CD14-positive monocyte (primary cell): ENCODE results near the gene TINAG. TPM values are rescaled to one million over a fixed set of nuclear protein-coding genes. Genes with fewer than 3 reads are reported as not detected.

Experiments
- DNase-seq, 3 donors: peaks; one replicate each; pipeline ENCODE4 v3.0.0-alpha.2; 2011 to 2022
- H2AFZ ChIP-seq: 2 replicates; pipeline ENCODE4 v1.6.0; 2012; ENCODE audit warnings: mild to moderate bottlenecking, low read depth, low read length, inconsistent platforms; ENCODE audit not compliant: insufficient read depth, poor library complexity, severe bottlenecking
- H3K27ac ChIP-seq, 2 donors: 1 replicate in 1 of 2; 2 replicates in 1 of 2; pipeline ENCODE4 v1.5.1; 2012 to 2013; ENCODE audit warnings: low read length in 2 of 2, control low read depth in 1 of 2, inconsistent platforms in 1 of 2, low read depth in 1 of 2, mild to moderate bottlenecking in 1 of 2
- H3K27me3 ChIP-seq, 2 donors: one replicate each; pipeline versions ENCODE4 v1.6.0 to v1.6.1; 2011 to 2013; ENCODE audit warnings: low read length in 2 of 2; ENCODE audit not compliant: control insufficient read depth in 2 of 2, insufficient read depth in 2 of 2
- H3K36me3 ChIP-seq, 2 donors: replicated peaks in 1 of 2; 1 replicate in 1 of 2; 2 replicates in 1 of 2; pipeline versions ENCODE4 v1.5.1 to v1.6.1; 2012 to 2013; ENCODE audit warnings: low read length in 2 of 2, control low read depth in 1 of 2, inconsistent platforms in 1 of 2, mild to moderate bottlenecking in 1 of 2; ENCODE audit not compliant: insufficient read depth in 2 of 2, control insufficient read depth in 1 of 2
- H3K4me1 ChIP-seq, 2 donors: 1 replicate in 1 of 2; 2 replicates in 1 of 2; pipeline versions ENCODE4 v1.5.1 to v1.6.1; 2012 to 2013; ENCODE audit warnings: low read length in 2 of 2, control low read depth in 1 of 2, inconsistent platforms in 1 of 2, mild to moderate bottlenecking in 1 of 2, moderate library complexity in 1 of 2; ENCODE audit not compliant: insufficient read depth in 2 of 2, control insufficient read depth in 1 of 2
- H3K4me2 ChIP-seq: replicated peaks from 2 replicates; pipeline ENCODE3; 2012; ENCODE audit warnings: low read length, moderate library complexity, mild to moderate bottlenecking; ENCODE audit not compliant: poor library complexity, severe bottlenecking; ENCODE audit errors: extremely low read depth
- H3K4me3 ChIP-seq, 3 experiments: fragments of 200-600 bp in 1 of 3; sonication (generic) in 1 of 3; replicated peaks in 1 of 3; 1 replicate in 2 of 3; 2 replicates in 1 of 3; pipeline ENCODE4 v1.5.1; 2011 to 2013; ENCODE audit warnings: low read length in 3 of 3, mild to moderate bottlenecking in 3 of 3, control low read depth in 2 of 3, low read depth in 2 of 3, inconsistent platforms in 1 of 3, moderate library complexity in 1 of 3
- H3K79me2 ChIP-seq: 2 replicates; pipeline ENCODE4 v1.6.0; 2012; ENCODE audit warnings: mild to moderate bottlenecking, control low read depth, inconsistent platforms, low read length, moderate library complexity; ENCODE audit not compliant: insufficient read depth
- H3K9ac ChIP-seq: 2 replicates; pipeline ENCODE4 v1.6.0; 2017; ENCODE audit warnings: low read length, mild to moderate bottlenecking; ENCODE audit not compliant: insufficient read depth, poor library complexity, severe bottlenecking
- H3K9me3 ChIP-seq, 2 donors: replicated peaks in 1 of 2; 1 replicate in 1 of 2; 2 replicates in 1 of 2; pipeline versions ENCODE4 v1.5.1 to v1.6.1; 2012 to 2013; ENCODE audit warnings: low read length in 2 of 2, control low read depth in 1 of 2; ENCODE audit not compliant: control insufficient read depth in 1 of 2, insufficient read depth in 1 of 2
- H4K20me1 ChIP-seq: 2 replicates; pipeline ENCODE4 v1.6.0; 2012; ENCODE audit warnings: mild to moderate bottlenecking, low read length, control low read depth, moderate library complexity; ENCODE audit not compliant: insufficient read depth
- H3K27ac Mint-ChIP-seq, 7 donors: one replicate each; pipeline ENCODE4 v1.8.0; 2020; ENCODE audit warnings: mild to moderate bottlenecking in 7 of 7, mixed read lengths in 7 of 7, moderate library complexity in 6 of 7, inconsistent platforms in 2 of 7
- H3K27me3 Mint-ChIP-seq, 3 donors: one replicate each; pipeline ENCODE4 v1.8.0; 2021 to 2022; ENCODE audit warnings: low read depth in 3 of 3, mild to moderate bottlenecking in 3 of 3, mixed read lengths in 3 of 3, moderate library complexity in 3 of 3, inconsistent platforms in 1 of 3
- H3K36me3 Mint-ChIP-seq, 2 donors: one replicate each; pipeline ENCODE4 v1.8.0; 2020; ENCODE audit warnings: mixed read lengths in 2 of 2, inconsistent platforms in 1 of 2, mild to moderate bottlenecking in 1 of 2
- H3K4me1 Mint-ChIP-seq: one replicate; pipeline ENCODE4 v1.8.0; 2020; ENCODE audit warnings: mild to moderate bottlenecking, mixed read lengths
- H3K4me3 Mint-ChIP-seq, 2 donors: one replicate each; pipeline ENCODE4 v1.8.0; 2020; ENCODE audit warnings: mild to moderate bottlenecking in 2 of 2, mixed read lengths in 2 of 2, moderate library complexity in 1 of 2
- H3K9me3 Mint-ChIP-seq, 7 donors: one replicate each; pipeline ENCODE4 v1.8.0; 2020 to 2022; ENCODE audit warnings: mixed read lengths in 7 of 7, mild to moderate bottlenecking in 6 of 7, moderate library complexity in 6 of 7, inconsistent platforms in 2 of 7
- WGBS: methylation state at CpG from one replicate; pipeline ENCODE4 v1.1.5; 2013; ENCODE audit warnings: missing lambda C conversion rate; ENCODE audit not compliant: insufficient coverage; 5-methylcytosine and 5-hydroxymethylcytosine counted together
- intact Hi-C, 2 donors: fragments of 100-400 bp; cut with micrococcal nuclease; formaldehyde crosslinking; loops; one replicate each; pipeline versions ENCODE4 v1.15.0 to v1.15.1; 2023
- polyA plus RNA-seq, 3 donors: library from polyadenylated mRNA; depleted of rRNA in 1 of 3; unstranded in 2 of 3; stranded (reverse) in 1 of 3; fragments of 300-500 nt in 2 of 3; fragments of >200 nt in 1 of 3; fragmentation: Illumina TruSeq in 2 of 3; gene quantifications; 1 replicate in 2 of 3; 2 replicates in 1 of 3; pipeline ENCODE4 v1.2.3, GENCODE V29; 2012 to 2021
- TF ChIP-seq, protein P1 (sequence below): fragments of 200-600 bp; IDR thresholded peaks from one replicate; pipeline ENCODE4 v1.8.0; 2022; ENCODE audit warnings: antibody characterized with exemption, mild to moderate bottlenecking

TINAG gene
- polyA plus RNA-seq, 3 donors = not detected

DNA sequence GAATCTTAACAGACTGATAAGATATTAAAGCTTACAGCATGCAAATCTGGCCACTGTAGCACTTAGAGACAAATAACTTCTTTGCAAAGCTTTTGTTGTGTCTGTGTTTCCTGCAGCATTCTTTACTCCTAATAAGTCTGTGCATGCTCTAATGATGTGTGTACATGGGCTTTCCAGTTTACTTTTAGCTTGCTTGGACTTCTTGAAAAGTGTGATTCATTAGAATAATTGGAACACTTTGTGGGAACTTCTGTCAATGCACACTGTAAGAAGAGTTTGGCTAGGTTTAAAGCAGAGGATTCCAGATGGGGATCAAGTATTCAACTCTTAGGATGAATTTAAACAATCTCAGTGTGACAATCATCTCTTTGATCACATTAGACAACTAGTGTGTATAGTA lies 22.1 kb upstream of the TINAG start:
- intact Hi-C loops = no loop called here
- no peak overlapping the region for H3K27ac Mint-ChIP-seq
- Histone ChIP-seq H3K4me2 (no peak overlapping the region), H4K20me1 (no peaks in the 10 kb centered on the region), H3K27ac (no peak overlapping the region), H2AFZ (no peak overlapping the region), H3K4me1 (no peaks in the 10 kb centered on the region), H3K79me2 (no peaks in the 10 kb centered on the region), H3K9ac (no peak overlapping the region), H3K4me3 (no peak overlapping the region), H3K36me3 (no peaks in the 10 kb centered on the region), H3K27me3 (no peaks in the 10 kb centered on the region), H3K9me3 (no peaks in the 10 kb centered on the region)
- H3K9me3 Mint-ChIP-seq = no peaks in the 10 kb centered on the region
- no peak overlapping the region for H3K4me3 Mint-ChIP-seq
- no peaks in the 10 kb centered on the region for H3K36me3 Mint-ChIP-seq
- no peak for DNase-seq
- H3K27me3 Mint-ChIP-seq = no peaks in the 10 kb centered on the region
- no peaks in the 10 kb centered on the region for H3K4me1 Mint-ChIP-seq
- TF ChIP-seq, protein P1, sequence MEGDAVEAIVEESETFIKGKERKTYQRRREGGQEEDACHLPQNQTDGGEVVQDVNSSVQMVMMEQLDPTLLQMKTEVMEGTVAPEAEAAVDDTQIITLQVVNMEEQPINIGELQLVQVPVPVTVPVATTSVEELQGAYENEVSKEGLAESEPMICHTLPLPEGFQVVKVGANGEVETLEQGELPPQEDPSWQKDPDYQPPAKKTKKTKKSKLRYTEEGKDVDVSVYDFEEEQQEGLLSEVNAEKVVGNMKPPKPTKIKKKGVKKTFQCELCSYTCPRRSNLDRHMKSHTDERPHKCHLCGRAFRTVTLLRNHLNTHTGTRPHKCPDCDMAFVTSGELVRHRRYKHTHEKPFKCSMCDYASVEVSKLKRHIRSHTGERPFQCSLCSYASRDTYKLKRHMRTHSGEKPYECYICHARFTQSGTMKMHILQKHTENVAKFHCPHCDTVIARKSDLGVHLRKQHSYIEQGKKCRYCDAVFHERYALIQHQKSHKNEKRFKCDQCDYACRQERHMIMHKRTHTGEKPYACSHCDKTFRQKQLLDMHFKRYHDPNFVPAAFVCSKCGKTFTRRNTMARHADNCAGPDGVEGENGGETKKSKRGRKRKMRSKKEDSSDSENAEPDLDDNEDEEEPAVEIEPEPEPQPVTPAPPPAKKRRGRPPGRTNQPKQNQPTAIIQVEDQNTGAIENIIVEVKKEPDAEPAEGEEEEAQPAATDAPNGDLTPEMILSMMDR = no peak

DNA sequence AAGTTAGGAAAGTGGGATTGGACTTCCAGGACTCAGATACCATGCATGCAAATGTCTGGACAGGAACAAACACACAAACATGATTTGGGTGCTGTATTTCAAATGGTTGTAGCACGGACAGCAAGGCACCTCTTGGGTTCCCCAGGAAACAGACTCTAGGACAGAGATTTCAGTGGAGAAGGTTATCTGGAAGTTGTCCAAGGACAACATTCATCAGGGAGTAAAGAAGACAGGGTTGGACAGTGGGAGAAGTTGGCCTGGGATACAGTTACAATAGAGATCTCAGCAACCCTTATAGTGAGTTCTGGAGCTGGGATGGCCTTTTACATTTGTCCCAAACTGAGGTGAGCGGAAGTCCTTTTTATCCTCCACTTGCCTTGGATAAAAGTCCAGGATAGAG lies 19.8 kb upstream of the TINAG start:
- no peak for DNase-seq
- Histone ChIP-seq H4K20me1 (no peaks in the 10 kb centered on the region), H3K36me3 (no peaks in the 10 kb centered on the region), H3K9me3 (no peaks in the 10 kb centered on the region), H3K4me1 (no peaks in the 10 kb centered on the region), H3K27ac (no peak overlapping the region), H3K9ac (no peak overlapping the region), H3K27me3 (no peaks in the 10 kb centered on the region), H3K4me3 (no peak overlapping the region), H3K4me2 (no peak overlapping the region), H3K79me2 (no peaks in the 10 kb centered on the region), H2AFZ (no peak overlapping the region)
- Mint-ChIP-seq H3K36me3 (no peaks in the 10 kb centered on the region), H3K4me1 (no peaks in the 10 kb centered on the region), H3K27me3 (no peaks in the 10 kb centered on the region), H3K4me3 (no peak overlapping the region), H3K27ac (no peak overlapping the region), H3K9me3 (no peaks in the 10 kb centered on the region)
- intact Hi-C loops = no loop called here
- WGBS = 100% methylated on average over 1 of the region's 2 CpGs
- TF ChIP-seq, protein P1 = no peak
